NT2/D1 (cell line): ENCODE results near the gene SYT1.

Experiments used
- DNase-seq: peaks from one replicate; pipeline ENCODE4 v3.0.0-alpha.2; 2011; ENCODE audit warnings: low read depth, low spot score
- H3K27me3 ChIP-seq: 2 replicates; pipeline ENCODE4 v1.6.0; 2011; ENCODE audit warnings: mild to moderate bottlenecking; ENCODE audit not compliant: insufficient read length, insufficient read depth
- H3K36me3 ChIP-seq: 2 replicates; pipeline ENCODE4 v1.6.1; 2011; ENCODE audit warnings: mild to moderate bottlenecking, low read length, mixed read lengths; ENCODE audit not compliant: insufficient read depth, insufficient read length
- H3K4me1 ChIP-seq: 2 replicates; pipeline ENCODE4 v1.5.1; 2011; ENCODE audit not compliant: insufficient read depth, insufficient read length
- H3K4me3 ChIP-seq: 2 replicates; pipeline ENCODE4 v1.5.1; 2011; ENCODE audit warnings: low read depth; ENCODE audit not compliant: insufficient read length
- H3K9ac ChIP-seq: 2 replicates; pipeline ENCODE4 v1.6.0; 2011; ENCODE audit warnings: low read depth; ENCODE audit not compliant: insufficient read length
- H3K9me3 ChIP-seq: 2 replicates; pipeline ENCODE4 v1.5.1; 2011; ENCODE audit warnings: mild to moderate bottlenecking, low read length; ENCODE audit not compliant: insufficient read depth
- SUZ12 ChIP-seq: IDR thresholded peaks from 2 replicates; pipeline ENCODE4 v1.6.1; 2011; ENCODE audit not compliant: insufficient read length, insufficient read depth; ENCODE audit errors: extremely low read depth
- YY1 ChIP-seq: IDR thresholded peaks from 2 replicates; pipeline ENCODE4 v1.6.1; 2011; ENCODE audit not compliant: insufficient read length, insufficient read depth
- ZNF274 ChIP-seq: IDR thresholded peaks from 2 replicates; pipeline ENCODE4 v1.6.1; 2011; ENCODE audit warnings: mild to moderate bottlenecking, low read depth, low read length

The SYT1 gene

GRCh38 chr12:78970041-78970440, 105.5 kb downstream of the SYT1 start:
- TF ChIP-seq YY1 (no peak), ZNF274 (no peak), SUZ12 (no peak)
- Histone ChIP-seq H3K9me3 (no peaks in the 10 kb centered on the region), H3K9ac (no peak overlapping the region), H3K4me3 (no peak overlapping the region), H3K36me3 (no peaks in the 10 kb centered on the region), H3K4me1 (no peaks in the 10 kb centered on the region), H3K27me3 (no peaks in the 10 kb centered on the region)
- DNase-seq, result no peak

GRCh38 chr12:78977304-78977867, 112.8 kb downstream of the SYT1 start:
- no peaks in the 10 kb centered on the region for H3K4me1 ChIP-seq
- H3K9ac ChIP-seq, result no peak overlapping the region
- H3K9me3 ChIP-seq, result no peaks in the 10 kb centered on the region
- no peak overlapping the region for H3K4me3 ChIP-seq
- no peaks in the 10 kb centered on the region for H3K36me3 ChIP-seq
- no peak for DNase-seq
- TF ChIP-seq SUZ12, result no peak
- TF ChIP-seq YY1, result no peak
- TF ChIP-seq ZNF274, result no peak
- no peaks in the 10 kb centered on the region for H3K27me3 ChIP-seq

GRCh38 chr12:78994168-78994791, 129.7 kb downstream of the SYT1 start:
- Histone ChIP-seq H3K9ac (no peak overlapping the region), H3K4me1 (no peaks in the 10 kb centered on the region), H3K9me3 (no peaks in the 10 kb centered on the region), H3K36me3 (no peaks in the 10 kb centered on the region), H3K27me3 (no peaks in the 10 kb centered on the region), H3K4me3 (no peak overlapping the region)
- no peak for TF ChIP-seq YY1
- no peak for TF ChIP-seq SUZ12
- TF ChIP-seq ZNF274, result no peak
- DNase-seq, result no peak

- no peak overlapping the region for H3K4me3 ChIP-seq
- TF ChIP-seq YY1 (no peak), SUZ12 (no peak), ZNF274 (no peak)
- no peaks in the 10 kb centered on the region for H3K9me3 ChIP-seq
- H3K27me3 ChIP-seq, result no peaks in the 10 kb centered on the region
- no peak for DNase-seq
- H3K9ac ChIP-seq, result no peak overlapping the region
- H3K4me1 ChIP-seq, result no peaks in the 10 kb centered on the region
- no peaks in the 10 kb centered on the region for H3K36me3 ChIP-seq
Measured at GRCh38 chr12:79000501-79000900, 135.9 kb downstream of the SYT1 start.

GRCh38 chr12:79001404-79001803, 136.8 kb downstream of the SYT1 start:
- Histone ChIP-seq H3K4me3 (no peak overlapping the region), H3K36me3 (no peaks in the 10 kb centered on the region), H3K9ac (no peak overlapping the region), H3K27me3 (no peaks in the 10 kb centered on the region), H3K4me1 (no peaks in the 10 kb centered on the region), H3K9me3 (no peaks in the 10 kb centered on the region)
- TF ChIP-seq ZNF274, result no peak
- TF ChIP-seq SUZ12, result no peak
- no peak for TF ChIP-seq YY1
- no peak for DNase-seq

- H3K4me1 ChIP-seq, result no peaks in the 10 kb centered on the region
- no peaks in the 10 kb centered on the region for H3K9me3 ChIP-seq
- no peak for TF ChIP-seq ZNF274
- TF ChIP-seq YY1, result no peak
- no peak for TF ChIP-seq SUZ12
- no peak overlapping the region for H3K9ac ChIP-seq
- H3K27me3 ChIP-seq, result no peaks in the 10 kb centered on the region
- DNase-seq, result no peak
- no peak overlapping the region for H3K4me3 ChIP-seq
- H3K36me3 ChIP-seq, result no peaks in the 10 kb centered on the region
Measured at GRCh38 chr12:79006306-79006705, 141.7 kb downstream of the SYT1 start.

GRCh38 chr12:79008591-79008990, 144.0 kb downstream of the SYT1 start:
- Histone ChIP-seq H3K9me3 (no peaks in the 10 kb centered on the region), H3K9ac (no peak overlapping the region), H3K4me3 (no peak overlapping the region), H3K27me3 (no peaks in the 10 kb centered on the region), H3K4me1 (no peaks in the 10 kb centered on the region), H3K36me3 (no peaks in the 10 kb centered on the region)
- TF ChIP-seq ZNF274 (no peak), SUZ12 (no peak), YY1 (no peak)
- DNase-seq, result no peak
